ENCODE data around the gene WHRN.

GRCh38 chr9:114390952-114391351, 114.3 kb downstream of the WHRN start:
- TF ChIP-seq, protein P1, sequence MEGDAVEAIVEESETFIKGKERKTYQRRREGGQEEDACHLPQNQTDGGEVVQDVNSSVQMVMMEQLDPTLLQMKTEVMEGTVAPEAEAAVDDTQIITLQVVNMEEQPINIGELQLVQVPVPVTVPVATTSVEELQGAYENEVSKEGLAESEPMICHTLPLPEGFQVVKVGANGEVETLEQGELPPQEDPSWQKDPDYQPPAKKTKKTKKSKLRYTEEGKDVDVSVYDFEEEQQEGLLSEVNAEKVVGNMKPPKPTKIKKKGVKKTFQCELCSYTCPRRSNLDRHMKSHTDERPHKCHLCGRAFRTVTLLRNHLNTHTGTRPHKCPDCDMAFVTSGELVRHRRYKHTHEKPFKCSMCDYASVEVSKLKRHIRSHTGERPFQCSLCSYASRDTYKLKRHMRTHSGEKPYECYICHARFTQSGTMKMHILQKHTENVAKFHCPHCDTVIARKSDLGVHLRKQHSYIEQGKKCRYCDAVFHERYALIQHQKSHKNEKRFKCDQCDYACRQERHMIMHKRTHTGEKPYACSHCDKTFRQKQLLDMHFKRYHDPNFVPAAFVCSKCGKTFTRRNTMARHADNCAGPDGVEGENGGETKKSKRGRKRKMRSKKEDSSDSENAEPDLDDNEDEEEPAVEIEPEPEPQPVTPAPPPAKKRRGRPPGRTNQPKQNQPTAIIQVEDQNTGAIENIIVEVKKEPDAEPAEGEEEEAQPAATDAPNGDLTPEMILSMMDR (IDR thresholded peaks at IDR 0.05) = no peak
- no peak for TF ChIP-seq POLR2AphosphoS5 (IDR thresholded peaks at IDR 0.05)
